GM12874 (cell line): ENCODE results near the gene AGK.

Experiments
- CTCF ChIP-seq: IDR thresholded peaks from 2 replicates; pipeline ENCODE4 v1.5.1; 2011; ENCODE audit warnings: low read depth, mild to moderate bottlenecking, control low read depth, low read length, moderate library complexity; ENCODE audit not compliant: insufficient read depth

AGK gene

GRCh38 chr7:141551094-141551781 lies at the start of gene AGK:
Gene AGK (plus strand): TSS chr7:141551410. CDS start chr7:141555467, 4,057 bp downstream.
- TF ChIP-seq CTCF = no peak

GRCh38 chr7:141501451-141501850 lies 49.8 kb upstream of the AGK start:
- no peak for TF ChIP-seq CTCF

GRCh38 chr7:141511316-141511675 lies 39.9 kb upstream of the AGK start:
- TF ChIP-seq CTCF = no peak

GRCh38 chr7:141511676-141512396 lies 39.4 kb upstream of the AGK start:
- no peak for TF ChIP-seq CTCF

- TF ChIP-seq CTCF = no peak
Measured at GRCh38 chr7:141512597-141512996, 38.6 kb upstream of the AGK start.

GRCh38 chr7:141513720-141514119 lies 37.5 kb upstream of the AGK start:
- TF ChIP-seq CTCF = no peak

- no peak for TF ChIP-seq CTCF
Measured at GRCh38 chr7:141515941-141516340, 35.3 kb upstream of the AGK start.
